ENCODE data around the gene HYAL2.

Gene HYAL2

DNA sequence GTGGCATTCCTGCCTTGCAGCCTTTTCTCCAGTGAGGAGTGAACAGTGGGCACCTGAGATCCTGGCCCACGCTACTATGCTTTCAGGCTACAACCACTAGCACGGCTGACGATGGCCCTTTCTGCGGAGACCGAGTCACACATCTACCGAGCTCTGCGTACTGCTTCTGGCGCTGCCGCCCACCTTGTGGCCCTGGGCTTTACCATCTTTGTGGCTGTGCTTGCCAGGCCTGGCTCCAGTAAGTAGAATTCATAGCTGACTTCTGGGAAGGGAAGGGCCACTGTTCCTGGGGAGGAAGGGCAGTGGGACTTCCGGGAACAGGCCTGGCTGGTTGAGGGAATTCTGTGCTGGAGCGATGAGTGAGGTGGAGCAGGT lies 28.8 kb upstream of the HYAL2 start:
- peak overlapping the region; percentile 94 for H3K4me3 ChIP-seq (ENCODE audit: low read depth, low read length)

DNA sequence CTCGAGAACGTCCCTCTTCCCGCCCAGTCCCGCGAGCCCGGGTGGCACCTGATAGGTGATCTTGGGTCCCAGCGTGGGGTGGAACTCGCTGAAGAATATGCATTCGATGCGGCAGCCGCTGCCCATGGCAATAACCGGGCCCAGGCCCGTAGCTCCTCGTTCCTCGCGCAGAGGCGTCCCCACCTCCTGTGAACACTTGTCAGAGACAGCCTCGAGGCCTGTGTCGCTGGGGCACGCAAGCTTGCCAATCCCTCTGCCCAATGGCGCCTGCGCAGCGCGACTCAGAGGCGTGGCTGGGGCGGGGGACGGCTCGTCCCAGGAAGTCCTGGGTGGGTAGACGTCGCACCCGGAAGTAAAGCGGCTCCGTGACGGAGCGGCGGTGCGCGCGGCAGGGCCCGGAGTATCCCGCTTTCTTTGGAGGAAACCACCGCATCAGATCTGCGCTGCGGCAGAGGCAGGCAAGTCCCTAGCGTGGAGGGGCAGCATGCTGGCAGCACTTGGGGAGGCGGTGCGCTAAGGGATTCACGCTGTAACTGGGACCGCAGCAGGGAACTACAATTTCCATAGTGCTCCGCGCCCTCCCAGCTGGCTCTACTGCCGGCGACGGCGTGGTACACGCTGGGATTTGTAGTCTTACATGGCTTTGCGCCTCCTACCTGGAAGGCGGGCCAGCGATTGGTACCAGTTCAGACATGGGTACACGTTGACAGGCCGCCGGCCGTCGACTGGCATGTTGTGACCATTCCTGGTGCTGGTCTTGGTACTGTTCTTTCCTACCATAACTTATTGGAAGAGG lies 28.2 kb upstream of the HYAL2 start, which contains the start of the genes CYB561D2 and NPRL2:
Gene CYB561D2 (plus strand): TSS at position 336 of the 796 bp plus-strand sequence. CDS start 572 bp downstream, outside the sequence.
Gene NPRL2 (minus strand): TSS at position 249 of the 796 bp plus-strand sequence. CDS start 123 bp downstream, at position 126.
- peak within 1 kb of the TSS; percentile 94 for H3K4me3 ChIP-seq (ENCODE audit: low read depth, low read length)

DNA sequence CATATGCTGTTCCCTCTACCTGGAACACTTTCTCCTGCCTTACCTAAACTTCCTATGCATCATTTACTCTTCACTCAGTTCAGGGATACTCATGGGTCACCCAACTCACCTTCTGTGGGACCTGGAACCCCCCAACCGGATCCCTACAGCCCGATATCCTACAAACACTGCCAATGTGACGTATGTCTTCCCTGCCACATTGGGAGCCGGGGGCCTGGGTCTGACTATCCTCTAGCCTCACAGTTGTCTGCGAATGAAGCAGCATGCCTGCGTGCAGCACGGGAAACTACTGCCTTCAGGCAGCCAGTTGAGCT lies 27.6 kb upstream of the HYAL2 start:
- H3K4me3 ChIP-seq (ENCODE audit: low read depth, low read length), result peak overlapping the region; percentile 94

DNA sequence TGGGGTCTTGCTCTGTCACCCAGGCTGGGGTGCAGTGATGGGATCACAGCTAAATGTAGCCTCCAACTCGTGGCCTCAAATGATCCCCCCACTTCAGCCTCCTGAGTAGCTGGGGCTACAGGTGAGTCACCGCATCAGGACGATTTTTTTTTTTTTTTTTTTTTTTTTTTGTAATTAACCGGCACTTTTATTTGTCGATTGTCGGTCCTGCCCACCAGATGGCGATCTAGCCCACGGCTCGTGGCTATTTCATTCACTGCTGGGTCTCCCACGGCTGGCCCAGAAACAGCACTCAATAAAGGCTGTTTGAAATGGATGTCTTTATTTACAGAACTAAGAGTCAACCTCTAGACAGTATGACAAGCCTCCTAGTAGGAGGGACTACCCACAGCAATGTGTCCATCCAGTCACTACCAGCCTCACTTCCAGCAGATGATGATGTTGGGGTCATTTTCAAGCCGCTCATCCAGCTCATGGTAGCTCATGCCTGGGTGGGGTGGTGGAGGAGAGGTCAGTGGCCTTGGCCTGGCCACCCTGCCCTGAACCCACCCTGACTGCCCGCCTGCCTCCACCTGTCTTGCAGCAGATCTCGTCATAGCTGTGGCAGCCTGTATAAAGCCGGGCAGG lies 24.8 kb upstream of the HYAL2 start:
- no peak overlapping the region for H3K4me3 ChIP-seq (ENCODE audit: low read depth, low read length)

DNA sequence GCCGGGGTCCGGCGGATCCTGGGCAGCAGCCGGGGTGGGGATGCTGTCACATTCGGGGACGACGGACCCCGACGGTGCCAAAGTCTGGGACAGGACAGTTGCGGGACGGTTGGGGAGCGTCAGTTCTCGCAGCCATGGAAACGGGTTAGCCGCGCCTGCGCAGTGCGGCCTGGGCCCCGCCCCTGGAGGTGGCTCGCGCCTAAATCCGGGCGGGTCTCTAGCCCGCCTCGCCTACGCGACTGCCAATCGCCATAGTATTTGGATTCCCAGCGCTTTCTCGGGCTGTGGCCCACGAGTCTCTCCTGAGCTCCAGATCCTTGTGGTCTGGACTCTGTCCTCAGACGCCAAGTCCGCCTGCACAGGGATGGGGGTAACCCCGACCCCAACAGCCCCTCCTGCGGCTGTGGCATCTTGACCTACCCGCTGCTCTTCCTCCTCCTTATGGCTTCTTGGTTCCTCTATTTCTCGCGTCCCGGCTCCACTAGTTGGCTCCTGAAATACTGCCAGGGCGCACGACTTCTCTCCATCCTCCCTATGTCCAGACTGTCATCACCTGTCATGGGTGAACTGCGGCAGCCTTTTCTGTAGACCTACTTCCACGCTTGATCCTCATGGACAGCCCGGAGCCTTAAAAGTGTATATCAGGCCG lies 23.2 kb upstream of the HYAL2 start, which contains the start of gene ZMYND10:
Gene ZMYND10 (minus strand): TSS at position 147 of the 649 bp plus-strand sequence. CDS start 153 bp downstream, outside the sequence.
- peak within 1 kb of the TSS; percentile 25 for H3K4me3 ChIP-seq (ENCODE audit: low read depth, low read length)

DNA sequence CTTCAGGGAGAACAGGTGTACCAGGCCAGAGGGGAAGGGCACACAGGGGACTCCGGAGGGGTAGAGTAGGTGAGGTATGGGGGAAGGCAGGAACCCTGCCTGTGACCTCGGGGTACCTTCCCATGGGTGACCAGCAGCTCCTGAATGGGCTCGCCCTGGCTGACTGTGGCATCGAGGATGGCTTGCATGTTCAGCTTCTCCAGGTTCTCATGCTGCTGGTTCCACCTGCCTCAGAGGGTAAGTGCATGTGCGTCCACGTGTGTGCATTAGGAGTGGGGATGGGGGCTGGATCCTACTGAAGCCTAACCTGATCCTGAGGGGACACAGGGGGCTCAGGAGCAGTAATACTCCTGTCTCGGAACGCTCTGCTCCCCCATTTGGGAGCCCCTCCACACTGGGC lies 22.5 kb upstream of the HYAL2 start:
- no peak overlapping the region for H3K4me3 ChIP-seq (ENCODE audit: low read depth, low read length)

DNA sequence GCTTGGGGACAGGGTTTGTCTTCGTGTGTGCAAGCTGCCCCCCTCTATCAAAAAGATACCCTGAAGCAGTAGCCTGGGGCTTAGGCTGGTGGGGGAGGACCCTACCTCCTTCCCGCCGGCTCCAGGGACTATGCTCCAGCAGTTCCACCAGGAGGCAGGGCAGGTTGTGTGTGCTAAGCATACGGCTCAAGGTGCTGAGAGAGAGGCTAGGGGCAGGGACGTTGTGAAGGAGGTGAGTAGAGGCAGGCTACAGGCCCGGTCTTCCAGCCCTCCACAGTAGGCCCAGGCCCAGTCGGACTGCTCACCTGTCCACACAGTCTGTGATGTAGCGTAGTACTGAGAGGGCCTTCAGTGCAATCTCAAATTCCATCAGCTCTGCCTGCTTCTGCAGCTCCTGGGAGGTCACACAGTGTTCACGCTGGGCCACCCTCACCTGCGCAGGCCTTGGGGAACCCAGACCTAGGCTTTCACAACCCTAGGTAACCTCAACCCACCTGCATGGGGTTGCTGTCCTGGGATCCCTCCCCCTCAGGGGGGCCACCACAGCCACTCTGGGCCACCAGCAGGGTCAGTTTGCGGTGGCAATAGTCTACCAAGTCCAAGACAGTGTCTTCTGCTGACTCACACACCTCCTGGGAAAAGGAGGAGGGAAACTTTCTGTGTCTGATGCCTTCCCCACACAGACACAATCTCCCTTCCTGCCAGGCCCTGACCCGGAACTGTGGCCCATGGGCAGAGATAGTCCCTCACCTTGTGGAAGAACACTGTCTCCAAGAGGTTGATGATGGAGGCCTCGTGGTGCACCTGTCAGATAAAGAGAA lies 20.5 kb upstream of the HYAL2 start:
- no peak overlapping the region for H3K4me3 ChIP-seq (ENCODE audit: low read depth, low read length)

DNA sequence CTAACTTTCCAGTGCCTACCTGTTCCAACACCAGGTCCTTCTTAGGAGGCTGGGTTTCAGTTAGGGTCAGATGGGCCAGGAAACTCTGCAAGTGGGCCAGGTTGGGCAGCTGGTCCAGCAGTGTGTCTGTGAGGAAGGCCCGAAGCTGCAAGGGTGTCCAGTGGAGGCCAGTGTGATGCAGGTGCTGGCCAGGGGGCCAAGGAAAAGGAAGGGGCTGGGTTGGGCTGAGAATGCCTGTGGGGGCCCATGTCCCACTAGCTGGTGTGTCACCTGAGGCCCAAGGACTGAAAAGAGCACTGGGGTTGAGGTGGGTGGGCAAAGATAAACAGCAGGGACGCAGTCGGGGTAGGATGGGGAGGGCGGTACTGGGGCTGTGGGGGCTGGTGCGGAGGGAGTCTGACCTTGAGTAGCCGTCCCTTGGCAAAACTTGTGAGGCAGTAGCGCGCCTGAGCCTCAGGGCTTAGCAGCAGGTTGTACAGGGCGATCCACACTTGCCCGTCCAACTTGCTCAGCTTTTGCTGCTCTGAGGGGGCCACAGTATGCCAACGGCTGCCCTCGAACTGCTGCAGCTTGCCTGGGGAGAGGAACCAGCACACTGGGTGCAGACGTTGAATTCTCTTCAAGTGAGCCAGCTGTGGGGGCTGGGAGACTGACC lies 19.6 kb upstream of the HYAL2 start:
- H3K4me3 ChIP-seq (ENCODE audit: low read depth, low read length), result no peak overlapping the region

DNA sequence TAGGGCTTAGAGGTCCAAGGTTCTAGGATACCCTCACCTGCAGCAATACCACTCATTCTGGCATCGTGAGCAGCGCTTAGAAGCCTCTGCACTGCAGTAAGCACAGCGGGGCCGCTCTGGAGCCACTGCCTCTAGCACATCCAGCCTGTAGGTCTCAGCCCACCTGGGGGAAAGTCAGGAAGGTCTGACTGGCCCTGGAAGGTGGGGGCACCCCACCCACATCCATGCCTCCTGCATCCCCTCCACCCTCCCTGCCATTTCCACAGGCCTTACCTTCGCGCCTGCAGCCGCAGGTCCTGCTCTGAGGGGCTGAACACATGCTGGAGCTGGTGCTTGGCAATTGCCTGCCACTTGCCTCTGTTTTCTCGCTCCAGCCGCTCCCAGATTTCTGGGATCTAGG lies 19.0 kb upstream of the HYAL2 start:
- no peak overlapping the region for H3K4me3 ChIP-seq (ENCODE audit: low read depth, low read length)

DNA sequence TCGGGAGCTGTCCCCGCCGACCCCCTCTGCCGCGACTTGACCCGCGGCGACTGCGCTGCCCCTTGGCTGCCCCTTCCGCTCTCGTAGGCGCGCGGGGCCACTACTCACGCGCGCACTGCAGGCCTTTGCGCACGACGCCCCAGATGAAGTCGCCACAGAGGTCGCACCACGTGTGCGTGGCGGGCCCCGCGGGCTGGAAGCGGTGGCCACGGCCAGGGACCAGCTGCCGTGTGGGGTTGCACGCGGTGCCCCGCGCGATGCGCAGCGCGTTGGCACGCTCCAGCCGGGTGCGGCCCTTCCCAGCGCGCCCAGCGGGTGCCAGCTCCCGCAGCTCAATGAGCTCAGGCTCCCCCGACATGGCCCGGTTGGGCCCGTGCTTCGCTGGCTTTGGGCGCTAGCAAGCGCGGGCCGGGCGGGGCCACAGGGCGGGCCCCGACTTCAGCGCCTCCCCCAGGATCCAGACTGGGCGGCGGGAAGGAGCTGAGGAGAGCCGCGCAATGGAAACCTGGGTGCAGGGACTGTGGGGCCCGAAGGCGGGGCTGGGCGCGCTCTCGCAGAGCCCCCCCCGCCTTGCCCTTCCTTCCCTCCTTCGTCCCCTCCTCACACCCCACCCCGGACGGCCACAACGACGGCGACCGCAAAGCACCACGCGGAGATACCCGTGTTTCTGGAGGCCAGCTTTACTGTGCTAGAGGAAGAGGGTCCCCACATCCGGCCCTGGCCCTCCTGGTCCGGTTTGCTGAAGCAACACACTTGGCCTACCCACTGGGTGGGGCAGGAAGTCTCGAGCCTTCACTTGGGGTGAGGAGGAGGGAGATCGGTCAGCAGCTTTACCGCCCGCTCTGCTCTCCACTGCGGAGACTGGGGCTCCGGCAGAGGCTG lies 18.1 kb upstream of the HYAL2 start, which contains the start of gene RASSF1:
Gene RASSF1 (minus strand): TSS at position 389 of the 882 bp plus-strand sequence. CDS start 31 bp downstream, at position 358.
- H3K4me3 ChIP-seq (ENCODE audit: low read depth, low read length), result peak within 1 kb of the TSS; percentile 27

DNA sequence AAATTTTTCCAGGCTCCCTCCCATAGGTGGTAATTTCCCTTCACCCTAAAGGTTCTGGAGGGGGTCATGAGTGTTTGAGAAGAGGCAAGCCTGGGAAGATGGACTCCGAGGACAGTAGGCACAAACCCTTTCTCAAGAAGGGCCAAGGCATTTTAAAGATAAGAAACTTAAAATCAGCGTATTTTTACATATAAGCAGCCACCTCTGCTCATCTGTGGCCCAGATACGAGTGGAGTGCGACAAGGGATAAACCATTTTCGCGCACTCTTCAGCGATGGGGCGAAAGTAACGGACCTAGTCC lies 17.6 kb upstream of the HYAL2 start:
- H3K4me3 ChIP-seq (ENCODE audit: low read depth, low read length), result peak overlapping the region; percentile 27

DNA sequence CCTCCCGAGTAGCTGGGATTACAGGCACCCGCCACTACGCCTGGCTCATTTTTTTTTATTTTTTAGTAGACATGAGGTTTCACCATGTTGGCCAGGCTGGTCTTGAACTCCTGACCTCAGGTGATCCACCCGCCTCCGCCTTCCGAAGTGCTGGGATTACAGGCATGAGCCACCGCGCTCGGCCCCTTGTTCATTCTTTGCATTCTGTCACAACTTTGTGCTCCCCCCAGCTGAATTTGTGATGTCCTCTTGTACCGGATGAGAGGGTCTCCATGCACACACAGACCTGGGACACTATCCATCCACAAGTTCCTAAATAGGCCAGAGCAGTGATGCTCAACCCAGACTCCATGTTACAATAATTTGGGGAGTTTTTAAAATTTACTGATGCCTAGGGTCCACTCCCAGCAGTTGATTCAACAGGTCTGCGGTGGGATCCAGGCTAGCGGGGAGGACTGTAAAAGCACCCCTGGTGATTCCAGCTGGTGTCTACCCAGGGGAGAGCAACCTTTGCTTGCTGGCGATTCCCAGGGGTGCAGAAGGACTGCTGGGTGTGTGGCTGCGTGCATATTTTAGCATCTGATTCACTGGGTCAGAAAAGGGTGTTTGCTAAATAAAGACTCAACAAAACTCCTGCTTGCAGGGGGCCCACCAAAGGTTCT lies 17.1 kb upstream of the HYAL2 start:
- H3K4me3 ChIP-seq (ENCODE audit: low read depth, low read length), result no peak overlapping the region

DNA sequence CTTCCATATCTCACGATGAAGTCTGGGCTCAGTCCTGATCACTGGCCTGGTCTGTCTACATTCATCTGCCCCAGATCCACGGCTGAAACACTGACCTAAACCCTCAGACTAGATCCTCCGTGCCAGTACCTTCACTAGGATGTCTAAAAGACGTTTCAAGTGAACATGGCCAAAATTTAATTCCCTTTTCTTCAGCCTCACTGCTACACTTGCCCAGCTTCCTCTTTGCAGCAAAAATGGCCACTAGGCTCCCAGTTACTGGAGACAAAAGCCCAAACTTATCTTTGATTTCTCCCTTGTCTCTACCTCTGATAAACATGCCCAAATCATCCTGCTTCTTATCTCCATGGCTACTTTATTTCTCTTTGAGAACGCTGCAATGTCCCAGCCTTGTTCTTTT lies 16.4 kb upstream of the HYAL2 start:
- H3K4me3 ChIP-seq (ENCODE audit: low read depth, low read length), result no peak overlapping the region

DNA sequence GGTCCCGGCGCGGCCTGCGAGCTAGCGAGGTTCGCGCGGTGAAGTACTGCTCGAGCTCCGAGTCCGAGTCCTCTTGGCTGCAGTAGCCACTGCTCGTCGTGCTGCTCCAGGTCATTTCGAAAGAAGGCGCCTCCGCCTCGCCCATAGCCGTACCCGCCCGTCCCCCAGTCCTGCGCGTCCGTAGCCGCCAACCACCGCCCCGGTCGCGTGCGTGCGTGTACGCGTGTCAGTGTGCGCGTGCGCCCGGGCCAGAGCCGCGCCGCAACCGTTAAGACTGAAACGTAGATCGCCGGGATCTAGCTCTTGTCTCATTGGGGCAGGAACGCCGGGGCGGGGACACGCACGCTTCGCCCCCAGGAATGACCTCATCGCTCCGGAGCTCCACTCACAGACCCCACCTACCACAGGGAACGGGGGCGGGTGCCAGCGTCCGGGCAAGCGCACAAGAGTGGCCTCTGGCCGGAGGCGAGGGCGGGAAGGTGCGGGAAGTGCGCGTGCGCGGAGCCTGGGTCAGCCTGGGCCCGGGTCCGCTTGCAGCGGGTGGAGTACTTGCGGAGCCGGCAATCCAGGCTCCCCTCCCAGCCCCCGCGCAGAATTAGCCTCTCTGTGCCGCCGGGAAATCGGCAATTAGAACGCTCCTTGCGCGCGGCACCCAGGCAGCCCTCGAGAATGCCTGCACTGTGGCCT lies 14.8 kb upstream of the HYAL2 start:
- peak overlapping the region; percentile 85 for H3K4me3 ChIP-seq (ENCODE audit: low read depth, low read length)

DNA sequence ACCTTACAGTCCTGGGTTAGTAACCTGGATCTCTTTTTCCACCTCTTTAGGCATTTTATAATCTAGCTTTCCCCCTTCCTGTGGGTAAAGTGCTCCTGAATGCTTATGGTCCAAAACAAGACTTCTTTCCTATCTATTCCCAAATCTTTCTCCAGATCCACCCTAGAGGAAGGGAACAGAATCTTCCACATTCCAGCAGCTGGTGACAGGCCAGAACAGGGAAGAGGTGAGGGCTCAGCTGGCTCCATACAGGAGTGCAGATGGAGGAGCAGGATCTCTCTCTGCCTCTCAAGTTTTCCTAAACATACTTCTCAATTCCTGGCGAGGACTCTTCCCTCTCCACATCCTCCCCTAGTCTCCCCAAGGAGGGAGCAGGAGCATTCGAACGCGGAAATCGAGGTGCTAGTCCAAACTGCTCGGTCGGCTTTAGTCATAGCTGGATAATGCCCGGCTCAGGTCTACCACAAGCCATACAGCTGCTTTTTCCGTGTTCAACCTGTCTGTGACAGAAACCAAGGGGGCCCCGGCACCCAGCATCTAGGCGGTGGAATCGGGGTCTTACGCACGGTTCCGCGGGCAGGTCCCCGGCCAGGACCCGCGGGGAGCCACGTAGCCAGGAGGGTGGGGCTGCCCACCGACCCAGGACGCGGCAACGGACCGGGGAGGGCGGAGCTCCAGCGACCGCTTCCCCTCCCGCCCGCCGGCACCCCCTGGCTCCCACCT lies 14.1 kb upstream of the HYAL2 start:
- peak overlapping the region; percentile 85 for H3K4me3 ChIP-seq (ENCODE audit: low read depth, low read length)

DNA sequence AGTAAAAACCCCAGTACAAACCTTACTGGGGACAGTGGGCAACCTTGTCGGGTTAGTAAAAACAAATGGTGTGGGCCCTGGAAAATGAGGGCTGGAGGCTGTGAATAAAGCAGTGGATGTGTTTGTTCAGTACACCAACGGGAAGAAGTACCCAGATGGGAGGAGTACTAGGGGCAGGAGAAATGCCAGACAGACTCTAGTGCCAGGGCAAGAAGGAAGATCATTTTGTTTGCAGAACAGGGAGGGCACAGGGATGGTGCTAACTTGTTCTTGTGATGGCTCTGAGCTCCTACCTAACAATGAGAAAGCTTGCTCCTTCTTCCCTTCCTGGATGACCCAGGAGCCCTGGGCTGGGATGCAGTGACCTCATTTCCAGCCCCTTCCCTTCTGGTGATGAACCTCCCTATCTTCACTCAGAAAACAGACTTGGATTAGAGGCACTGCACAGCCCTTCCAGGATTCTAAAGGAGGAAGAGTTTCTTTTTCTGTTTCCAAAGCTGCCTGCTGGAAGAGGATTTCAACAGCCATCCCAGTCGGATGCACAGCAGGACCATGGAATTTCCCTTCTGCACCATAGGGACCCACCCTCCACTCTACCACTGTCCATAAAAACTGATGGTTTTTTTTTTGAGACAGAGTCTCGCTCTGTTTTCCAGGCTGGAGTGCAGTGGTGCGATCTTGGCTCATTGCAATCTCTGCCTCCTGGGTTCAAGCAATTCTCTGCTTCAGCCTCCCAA lies 12.0 kb upstream of the HYAL2 start:
- H3K4me3 ChIP-seq (ENCODE audit: low read depth, low read length), result no peak overlapping the region

DNA sequence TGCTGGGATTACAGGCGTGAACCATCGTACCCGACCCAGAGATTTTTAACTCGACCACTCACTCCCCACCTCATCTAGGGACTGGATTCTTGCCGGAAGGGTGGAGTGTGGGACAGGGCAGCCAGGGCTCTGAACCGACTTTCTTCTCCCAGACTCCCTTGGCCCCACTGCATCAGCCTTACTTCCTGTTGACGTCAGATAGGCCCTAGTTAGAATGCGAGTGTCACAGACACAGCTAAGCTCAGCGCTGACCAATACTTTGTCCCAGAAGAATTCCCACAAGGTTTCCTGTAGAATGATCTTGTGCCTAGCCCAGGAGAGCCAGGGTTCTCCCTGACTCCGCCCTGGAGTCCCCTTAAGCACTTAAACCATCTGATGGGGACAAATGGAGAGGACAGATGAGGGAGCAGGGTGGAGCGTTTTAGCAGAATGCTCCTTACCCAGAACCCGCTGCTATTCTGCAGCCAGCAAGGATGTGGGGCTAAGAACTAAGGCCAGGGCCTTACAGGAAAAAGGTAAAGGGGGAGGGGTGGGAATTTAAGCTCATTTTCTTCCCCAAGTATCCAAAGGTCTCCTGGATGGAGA lies 11.3 kb upstream of the HYAL2 start:
- H3K4me3 ChIP-seq (ENCODE audit: low read depth, low read length), result no peak overlapping the region
